H9 (cell line): ENCODE measurements around the gene CREB5. TPM values are rescaled to one million over a fixed set of nuclear protein-coding genes. Genes with fewer than 3 reads are reported as not detected.

ENCODE experiments used
- DNase-seq: peaks from one replicate; pipeline ENCODE4 v3.0.0-alpha.2; 2017
- H2AFZ ChIP-seq: one replicate; pipeline ENCODE4 v1.6.1; 2013; ENCODE audit warnings: mild to moderate bottlenecking, low read length, control low read depth, moderate library complexity
- H2AK5ac ChIP-seq: 2 replicates; pipeline ENCODE4 v1.6.1; 2013; ENCODE audit warnings: low read length, control low read depth, mixed read lengths; ENCODE audit not compliant: insufficient read length
- H2BK120ac ChIP-seq: one replicate; pipeline ENCODE4 v1.6.1; 2013; ENCODE audit warnings: low read depth, mild to moderate bottlenecking, low read length, control low read depth, inconsistent platforms; ENCODE audit not compliant: poor library complexity, severe bottlenecking
- H2BK12ac ChIP-seq: 2 replicates; pipeline ENCODE4 v1.6.1; 2013; ENCODE audit warnings: low read length, control low read depth, mixed read lengths, low read depth; ENCODE audit not compliant: insufficient read length
- H2BK15ac ChIP-seq: 2 replicates; pipeline ENCODE4 v1.6.1; 2013; ENCODE audit warnings: low read depth, low read length, control low read depth
- H2BK20ac ChIP-seq: one replicate; pipeline ENCODE4 v1.6.1; 2013; ENCODE audit warnings: low read depth, mild to moderate bottlenecking, low read length, control low read depth, inconsistent platforms; ENCODE audit not compliant: poor library complexity, severe bottlenecking
- H2BK5ac ChIP-seq: 2 replicates; pipeline ENCODE4 v1.6.1; 2013; ENCODE audit warnings: low read length, control low read depth, mixed read lengths; ENCODE audit not compliant: insufficient read length
- H3K14ac ChIP-seq: 2 replicates; pipeline ENCODE4 v1.6.1; 2013; ENCODE audit warnings: low read length, control low read depth; ENCODE audit not compliant: insufficient read depth
- H3K18ac ChIP-seq: 2 replicates; pipeline ENCODE4 v1.6.1; 2013; ENCODE audit warnings: low read depth, mild to moderate bottlenecking, mixed read lengths, low read length, control low read depth; ENCODE audit not compliant: insufficient read length
- H3K23ac ChIP-seq: 2 replicates; pipeline ENCODE4 v1.6.1; 2013; ENCODE audit warnings: low read length, control low read depth, mixed read lengths, low read depth; ENCODE audit not compliant: insufficient read length
- H3K23me2 ChIP-seq: 2 replicates; pipeline ENCODE4 v1.6.1; 2013; ENCODE audit warnings: low read depth, mild to moderate bottlenecking, mixed read lengths, low read length, control low read depth; ENCODE audit not compliant: insufficient read length, poor library complexity, severe bottlenecking
- H3K27ac ChIP-seq: 2 replicates; pipeline ENCODE4 v1.5.1; 2013; ENCODE audit warnings: low read length, control low read depth, mixed read lengths, low read depth; ENCODE audit not compliant: insufficient read length
- H3K27me3 ChIP-seq: 2 replicates; pipeline ENCODE4 v1.6.1; 2013; ENCODE audit warnings: low read length, control low read depth, inconsistent platforms; ENCODE audit not compliant: insufficient read depth
- H3K4ac ChIP-seq: 2 replicates; pipeline ENCODE4 v1.6.1; 2013; ENCODE audit warnings: low read depth, mild to moderate bottlenecking, control low read depth, inconsistent platforms, low read length, moderate library complexity
- H3K4me1 ChIP-seq: 2 replicates; pipeline ENCODE4 v1.6.1; 2013; ENCODE audit warnings: low read length, control low read depth, inconsistent platforms; ENCODE audit not compliant: insufficient read depth
- H3K4me2 ChIP-seq: 2 replicates; pipeline ENCODE4 v1.6.1; 2013; ENCODE audit warnings: low read length, control low read depth, mixed read lengths; ENCODE audit not compliant: insufficient read length, insufficient read depth
- H3K56ac ChIP-seq: 2 replicates; pipeline ENCODE4 v1.6.1; 2013; ENCODE audit warnings: low read depth, mild to moderate bottlenecking, mixed read lengths, low read length, control low read depth; ENCODE audit not compliant: insufficient read length
- H3K79me1 ChIP-seq: 2 replicates; pipeline ENCODE4 v1.6.1; 2013; ENCODE audit warnings: low read depth, mild to moderate bottlenecking, moderate library complexity, low read length, control low read depth, inconsistent platforms; ENCODE audit not compliant: insufficient read depth, poor library complexity, severe bottlenecking
- H3K79me2 ChIP-seq: 2 replicates; pipeline ENCODE4 v1.6.1; 2013; ENCODE audit warnings: low read length, control low read depth, inconsistent platforms; ENCODE audit not compliant: insufficient read depth
- H3K9ac ChIP-seq: 2 replicates; pipeline ENCODE4 v1.6.1; 2013; ENCODE audit warnings: low read length, control low read depth, mixed read lengths; ENCODE audit not compliant: insufficient read length; ENCODE audit errors: extremely low read depth
- H3K9me3 ChIP-seq: one replicate; pipeline ENCODE4 v1.6.1; 2013; ENCODE audit warnings: low read depth, low read length, inconsistent platforms; ENCODE audit not compliant: control insufficient read depth
- H3T11ph ChIP-seq: one replicate; pipeline ENCODE4 v1.6.1; 2013; ENCODE audit warnings: mild to moderate bottlenecking, low read length, control low read depth, inconsistent platforms
- H4K20me1 ChIP-seq: one replicate; pipeline ENCODE4 v1.6.1; 2013; ENCODE audit not compliant: control insufficient read depth, insufficient read length, insufficient read depth
- H4K5ac ChIP-seq: 2 replicates; pipeline ENCODE4 v1.6.1; 2013; ENCODE audit warnings: low read depth, mild to moderate bottlenecking, mixed read lengths, low read length, control low read depth; ENCODE audit not compliant: insufficient read length
- H4K8ac ChIP-seq: replicated peaks from 2 replicates; pipeline ENCODE4 v1.6.1; 2013; ENCODE audit warnings: low read length, control low read depth, mixed read lengths, low read depth; ENCODE audit not compliant: insufficient read length
- H4K91ac ChIP-seq: 2 replicates; pipeline ENCODE4 v1.6.1; 2013; ENCODE audit warnings: low read depth, mild to moderate bottlenecking, moderate library complexity, mixed read lengths, low read length, control low read depth; ENCODE audit not compliant: insufficient read length
- H3K27ac Mint-ChIP-seq, 3 experiments: 2 replicates in 2 of 3; 3 replicates in 1 of 3; pipeline ENCODE4 v1.8.0; 2020 to 2021; ENCODE audit warnings: mixed read lengths in 3 of 3, mild to moderate bottlenecking in 1 of 3, moderate library complexity in 1 of 3
- H3K27me3 Mint-ChIP-seq: 2 replicates; pipeline ENCODE4 v1.8.0; 2021; ENCODE audit warnings: low read depth, mild to moderate bottlenecking, moderate library complexity, mixed read lengths
- H3K36me3 Mint-ChIP-seq, 3 experiments: 2 replicates in 2 of 3; 3 replicates in 1 of 3; pipeline ENCODE4 v1.8.0; 2020 to 2021; ENCODE audit warnings: low read depth in 3 of 3, mixed read lengths in 3 of 3; ENCODE audit not compliant: insufficient read depth in 1 of 3
- H3K4me1 Mint-ChIP-seq, 2 experiments: 2 replicates each; pipeline ENCODE4 v1.8.0; 2020; ENCODE audit warnings: mixed read lengths in 2 of 2
- H3K4me3 Mint-ChIP-seq, 2 experiments: 2 replicates in 1 of 2; 3 replicates in 1 of 2; pipeline ENCODE4 v1.8.0; 2020 to 2021; ENCODE audit warnings: mild to moderate bottlenecking in 2 of 2, mixed read lengths in 2 of 2, moderate library complexity in 1 of 2
- H3K9me3 Mint-ChIP-seq, 2 experiments: 2 replicates in 1 of 2; 3 replicates in 1 of 2; pipeline ENCODE4 v1.8.0; 2020; ENCODE audit warnings: mild to moderate bottlenecking in 2 of 2, mixed read lengths in 2 of 2, moderate library complexity in 1 of 2
- WGBS: extraction: QIAGEN DNeasy Blood & Tissue Kit; methylation state at CpG from one replicate; pipeline ENCODE4 v1.1.7; 2013; ENCODE audit warnings: missing lambda C conversion rate, low lambda C conversion rate, mixed read lengths; ENCODE audit not compliant: insufficient read length; ENCODE audit errors: extremely low coverage; 5-methylcytosine and 5-hydroxymethylcytosine counted together
- total RNA-seq: library from RNA; stranded (reverse); gene quantifications from 2 replicates; pipeline ENCODE4 v1.2.1, GENCODE V29; 2021
- TF ChIP-seq, protein P1 (sequence below): fragments of 200-600 bp; sonication (generic); conservative IDR thresholded peaks from 3 replicates; pipeline ENCODE4 v1.8.0; 2021; ENCODE audit warnings: antibody characterized with exemption, mild to moderate bottlenecking

CREB5 gene
- total RNA-seq, 1 experiment from 2014 or later = 4.0 TPM

DNA sequence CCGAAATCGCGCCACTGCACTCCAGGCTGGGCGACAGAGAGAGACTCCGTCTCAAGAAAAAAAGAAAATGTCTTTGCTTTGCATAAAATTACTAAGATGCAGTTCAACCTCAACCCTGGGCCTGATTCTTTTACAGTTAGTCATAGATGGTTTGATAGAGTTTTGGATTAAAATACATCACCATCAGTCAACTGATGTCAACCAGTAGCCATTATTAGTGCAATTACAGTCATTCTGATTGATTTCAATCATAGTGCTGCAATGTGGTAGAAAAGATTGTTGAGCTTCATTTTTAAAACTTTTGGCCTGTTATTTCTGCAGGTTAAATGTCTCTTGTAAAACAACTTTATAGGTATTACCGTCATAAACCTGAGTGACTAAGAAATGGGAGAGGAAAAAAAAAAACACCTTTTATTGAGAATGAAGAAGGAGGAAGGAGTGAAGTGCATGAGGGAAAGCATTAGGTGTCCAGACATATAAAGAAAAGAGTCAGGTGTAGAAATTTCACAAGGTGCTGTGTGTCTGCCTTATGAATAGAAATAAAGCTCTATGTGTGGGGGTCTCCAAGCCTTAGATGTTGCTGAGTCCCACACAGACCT lies 395.2 kb downstream of the CREB5 start:
- H4K20me1 ChIP-seq = no peaks in the 10 kb centered on the region
- Mint-ChIP-seq H3K27me3 (no peaks in the 10 kb centered on the region), H3K27ac (no peak overlapping the region), H3K36me3 (no peaks in the 10 kb centered on the region; a peak in 1 of 7 replicates), H3K9me3 (no peaks in the 10 kb centered on the region), H3K4me1 (peaks cover 13 to 14% of the 10 kb centered on the region in 2 experiments), H3K4me3 (no peak overlapping the region)
- no peak overlapping the region for H3K14ac ChIP-seq
- H3K27ac ChIP-seq = no peak overlapping the region
- no peak overlapping the region for H2AFZ ChIP-seq
- H3K79me2 ChIP-seq = no peaks in the 10 kb centered on the region
- no peaks in the 10 kb centered on the region for H3K23me2 ChIP-seq
- no peaks in the 10 kb centered on the region for H3K27me3 ChIP-seq
- no peak overlapping the region for H3K23ac ChIP-seq
- H2AK5ac ChIP-seq = no peak overlapping the region
- no peak for DNase-seq
- no peak overlapping the region for H2BK20ac ChIP-seq
- no peak overlapping the region for H4K91ac ChIP-seq
- no peak overlapping the region for H3K9ac ChIP-seq
- no peaks in the 10 kb centered on the region for H3K4me1 ChIP-seq
- H3K9me3 ChIP-seq = no peaks in the 10 kb centered on the region
- no peak overlapping the region for H3K56ac ChIP-seq
- no peak overlapping the region for H2BK120ac ChIP-seq
- TF ChIP-seq, protein P1, sequence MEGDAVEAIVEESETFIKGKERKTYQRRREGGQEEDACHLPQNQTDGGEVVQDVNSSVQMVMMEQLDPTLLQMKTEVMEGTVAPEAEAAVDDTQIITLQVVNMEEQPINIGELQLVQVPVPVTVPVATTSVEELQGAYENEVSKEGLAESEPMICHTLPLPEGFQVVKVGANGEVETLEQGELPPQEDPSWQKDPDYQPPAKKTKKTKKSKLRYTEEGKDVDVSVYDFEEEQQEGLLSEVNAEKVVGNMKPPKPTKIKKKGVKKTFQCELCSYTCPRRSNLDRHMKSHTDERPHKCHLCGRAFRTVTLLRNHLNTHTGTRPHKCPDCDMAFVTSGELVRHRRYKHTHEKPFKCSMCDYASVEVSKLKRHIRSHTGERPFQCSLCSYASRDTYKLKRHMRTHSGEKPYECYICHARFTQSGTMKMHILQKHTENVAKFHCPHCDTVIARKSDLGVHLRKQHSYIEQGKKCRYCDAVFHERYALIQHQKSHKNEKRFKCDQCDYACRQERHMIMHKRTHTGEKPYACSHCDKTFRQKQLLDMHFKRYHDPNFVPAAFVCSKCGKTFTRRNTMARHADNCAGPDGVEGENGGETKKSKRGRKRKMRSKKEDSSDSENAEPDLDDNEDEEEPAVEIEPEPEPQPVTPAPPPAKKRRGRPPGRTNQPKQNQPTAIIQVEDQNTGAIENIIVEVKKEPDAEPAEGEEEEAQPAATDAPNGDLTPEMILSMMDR = no peak
- WGBS = no CpG with 5 or more reads among the region's 6 CpGs
- H3T11ph ChIP-seq = no peak overlapping the region
- no peak overlapping the region for H3K4ac ChIP-seq
- H2BK15ac ChIP-seq = no peak overlapping the region
- H4K5ac ChIP-seq = no peak overlapping the region
- no peak overlapping the region for H3K4me2 ChIP-seq
- H3K79me1 ChIP-seq = no peaks in the 10 kb centered on the region
- no peak overlapping the region for H4K8ac ChIP-seq
- H2BK12ac ChIP-seq = no peak overlapping the region
- H2BK5ac ChIP-seq = no peak overlapping the region
- no peak overlapping the region for H3K18ac ChIP-seq
